ENCODE results near the gene SBF1.

Gene SBF1

DNA sequence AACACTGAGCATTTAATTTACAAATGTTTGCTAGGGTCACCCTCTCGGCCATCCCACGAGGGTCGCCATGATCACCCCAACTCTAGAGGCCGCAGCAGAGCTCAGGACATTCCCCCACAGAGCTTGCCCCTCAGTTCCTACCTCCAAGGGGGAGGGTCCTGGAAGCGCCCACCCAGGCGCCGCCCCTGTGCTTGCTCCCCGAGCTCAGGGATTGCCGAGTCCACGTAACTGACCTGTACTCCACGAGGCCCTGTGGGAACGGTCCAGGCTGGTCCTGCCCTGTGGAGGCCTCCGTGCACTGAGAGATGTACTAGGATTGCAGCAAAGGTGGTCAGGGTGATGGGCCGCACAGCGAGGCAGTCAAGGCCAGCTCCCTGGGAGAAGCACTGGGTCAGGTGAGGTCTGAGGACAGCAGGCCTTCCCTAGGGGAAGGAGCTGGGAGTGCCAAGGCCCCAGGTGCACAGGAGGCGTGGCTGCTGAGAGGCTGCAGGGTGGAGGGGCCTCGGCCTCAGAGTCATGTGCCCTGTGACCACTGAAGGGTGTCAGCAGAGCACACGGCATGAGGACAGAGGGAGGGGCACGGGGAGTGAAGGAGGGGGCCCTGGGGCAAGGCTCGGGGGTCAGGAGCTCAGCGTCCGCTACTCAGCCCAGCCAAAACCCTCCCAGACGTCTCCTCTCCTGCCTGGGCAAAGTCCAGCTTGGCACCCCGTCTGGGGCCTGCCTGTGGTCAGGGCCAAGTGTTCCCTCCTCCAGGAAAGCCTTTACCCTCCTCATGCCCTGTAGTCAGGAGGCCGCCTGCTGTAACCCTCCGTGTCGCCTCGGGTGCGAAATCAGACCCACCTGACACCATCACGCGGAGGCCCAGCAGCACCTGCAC lies 9.4 kb upstream of the SBF1 start:
- DNase-seq, result no peak

DNA sequence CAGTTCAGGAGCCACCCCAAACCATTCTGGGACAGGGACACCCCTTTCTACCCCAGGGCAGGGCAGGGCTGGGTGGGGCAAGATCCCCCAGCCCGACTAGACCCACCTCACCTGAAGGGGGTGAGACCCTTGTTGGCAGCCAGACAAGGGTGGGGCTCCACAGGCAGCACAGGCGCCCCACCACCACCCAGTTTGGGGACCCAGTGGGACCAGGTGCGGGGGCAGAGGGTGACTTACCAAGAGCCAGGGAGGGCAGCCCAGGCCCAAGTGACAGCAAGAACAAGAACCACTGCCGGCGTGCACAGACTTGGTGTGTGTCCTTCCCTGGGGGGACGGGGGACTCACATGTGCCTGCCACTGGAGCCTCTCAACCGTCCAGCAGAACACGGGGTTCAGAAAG lies 8.7 kb upstream of the SBF1 start:
- no peak for DNase-seq

DNA sequence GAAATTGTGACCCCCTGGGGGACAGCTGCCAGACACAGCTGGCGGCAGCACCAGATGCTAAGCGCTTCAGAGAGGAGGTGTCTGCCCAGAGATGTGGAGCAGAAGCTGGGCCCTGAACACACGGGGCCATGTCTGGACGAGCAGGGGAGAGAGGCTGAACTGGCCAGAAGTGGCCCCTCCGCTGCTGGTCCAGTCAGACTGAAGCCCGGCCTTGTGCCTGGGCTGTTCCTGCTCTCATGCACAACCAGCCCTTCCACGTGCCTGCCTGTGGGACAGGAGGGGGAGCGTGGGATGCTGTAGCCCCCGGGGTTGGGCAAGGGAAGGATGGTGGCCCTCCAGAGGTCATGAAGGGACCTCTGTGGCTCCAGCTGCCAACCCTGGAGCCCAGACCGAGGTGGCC lies 8.3 kb upstream of the SBF1 start:
- DNase-seq, result no peak

DNA sequence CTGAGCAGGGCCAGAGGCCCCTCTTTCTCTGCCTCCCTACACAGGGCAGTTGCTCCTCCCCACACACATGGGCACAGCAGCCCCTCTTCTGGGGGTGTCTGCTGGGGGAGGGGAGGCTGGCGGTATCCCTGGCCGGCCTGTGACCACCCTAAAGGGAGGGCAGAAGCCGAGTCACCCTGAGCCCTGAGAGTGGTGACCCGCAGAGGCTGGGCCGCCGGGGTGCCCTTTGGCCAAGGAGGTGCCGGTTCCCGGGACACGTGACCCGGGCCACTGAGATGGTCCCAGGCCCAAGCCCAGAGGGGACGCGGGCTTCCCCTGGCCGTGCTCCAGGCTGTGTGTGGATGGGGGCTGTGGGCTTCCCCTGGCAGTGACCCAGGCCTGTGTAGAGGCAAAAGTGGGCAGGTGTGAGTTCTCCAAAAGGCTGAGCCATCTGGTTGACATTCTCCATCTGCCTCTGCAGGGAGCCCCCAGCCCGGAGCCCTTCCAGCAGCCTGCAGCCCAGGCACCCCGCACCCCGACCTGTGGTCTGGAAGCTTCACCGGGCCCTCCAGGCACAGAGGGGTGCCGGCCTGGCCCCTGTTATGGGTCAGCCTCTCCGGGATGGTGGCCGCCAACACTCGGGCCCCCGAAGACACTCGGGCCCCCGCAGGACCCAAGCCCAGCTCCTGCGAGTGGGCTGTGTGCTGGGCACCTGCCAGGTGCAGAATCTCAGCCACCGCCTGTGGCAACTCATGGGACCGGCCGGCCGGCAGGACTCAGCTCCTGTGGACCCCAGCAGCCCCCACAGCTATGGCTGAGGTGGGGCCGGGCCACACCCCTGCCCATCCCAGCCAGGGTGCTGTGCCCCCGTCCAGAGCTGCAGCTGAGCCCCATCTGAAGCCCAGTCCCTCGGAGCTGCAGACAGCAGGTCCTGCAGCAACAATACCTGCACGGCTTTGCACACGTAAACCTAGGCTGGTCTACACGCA lies 7.6 kb upstream of the SBF1 start:
- no peak for DNase-seq

DNA sequence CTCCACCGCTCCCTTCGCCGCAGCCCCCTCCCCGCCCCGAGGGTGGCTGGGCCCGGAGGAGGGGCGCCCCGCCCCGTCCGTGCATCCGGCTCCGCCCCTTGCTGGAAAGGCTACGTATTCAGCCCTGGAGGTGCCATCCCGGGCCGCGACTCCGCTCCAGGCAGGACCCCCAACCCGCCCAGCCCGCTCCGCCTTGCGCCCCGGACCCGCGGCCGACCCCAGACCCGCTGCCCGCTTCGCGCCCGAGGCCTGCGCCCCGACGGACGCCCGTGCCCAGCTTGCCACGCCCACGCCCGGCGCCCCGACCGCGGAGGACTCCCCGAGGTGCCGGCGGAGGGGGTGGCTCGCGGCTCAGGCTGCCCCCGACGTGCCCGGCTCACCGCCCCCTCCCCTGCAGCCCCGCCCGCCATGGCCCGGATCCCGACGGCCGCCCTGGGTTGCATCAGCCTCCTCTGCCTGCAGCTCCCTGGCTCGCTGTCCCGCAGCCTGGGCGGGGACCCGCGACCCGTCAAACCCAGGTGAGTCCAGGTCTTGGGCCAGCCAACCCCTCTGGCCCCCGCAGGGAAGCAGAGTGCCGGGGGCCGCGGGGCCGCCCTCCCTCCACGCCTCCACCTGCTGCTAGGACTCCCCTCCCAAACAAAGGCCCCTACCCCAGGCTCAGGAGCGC lies 6.7 kb upstream of the SBF1 start, which contains the start of gene ADM2:
Gene ADM2, plus strand, starts transcription at position 104 of the 667 bp plus-strand sequence. Its CDS starts 305 bp downstream, at position 409.
- peak; percentile 51 for DNase-seq

DNA sequence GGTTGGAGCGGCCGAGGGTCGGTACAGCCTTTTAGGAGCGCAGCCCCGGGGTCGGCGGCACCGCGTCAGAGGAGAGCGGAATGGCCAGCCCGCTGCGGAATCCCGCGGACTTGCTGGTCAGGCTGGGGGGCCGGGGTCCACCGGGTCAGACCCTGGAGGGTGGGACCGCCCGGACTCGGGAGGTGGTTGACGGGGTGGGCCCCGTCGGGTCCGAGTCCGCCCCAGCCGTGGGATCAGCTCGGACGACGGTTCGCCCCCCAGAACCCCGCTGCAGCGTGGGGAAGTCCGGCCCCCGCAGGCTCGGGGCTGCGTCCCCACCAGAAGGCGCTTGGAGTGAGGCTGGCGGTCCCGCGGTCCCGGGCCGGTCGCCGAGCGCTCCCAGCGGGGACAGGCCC lies 6.2 kb upstream of the SBF1 start:
- no peak for DNase-seq

DNA sequence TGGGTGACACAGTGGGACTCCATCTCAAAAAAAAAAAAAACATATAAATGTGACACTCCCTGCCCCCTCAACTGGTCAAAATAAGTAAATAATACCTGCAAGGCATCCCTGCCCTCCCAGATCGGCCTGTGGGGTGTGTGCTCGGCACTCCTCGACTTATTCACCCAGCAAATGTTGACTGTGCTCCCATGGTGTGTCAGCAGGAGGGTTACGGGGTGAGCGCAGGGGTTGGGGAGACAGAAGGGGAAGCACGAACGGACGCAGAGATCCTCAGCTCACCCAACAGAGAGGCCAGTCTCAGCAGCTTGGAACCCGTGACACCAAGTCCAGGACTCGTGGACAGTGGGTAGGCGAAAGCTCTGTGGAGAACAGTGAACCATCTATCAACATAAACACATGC lies 4.9 kb upstream of the SBF1 start:
- no peak for DNase-seq

DNA sequence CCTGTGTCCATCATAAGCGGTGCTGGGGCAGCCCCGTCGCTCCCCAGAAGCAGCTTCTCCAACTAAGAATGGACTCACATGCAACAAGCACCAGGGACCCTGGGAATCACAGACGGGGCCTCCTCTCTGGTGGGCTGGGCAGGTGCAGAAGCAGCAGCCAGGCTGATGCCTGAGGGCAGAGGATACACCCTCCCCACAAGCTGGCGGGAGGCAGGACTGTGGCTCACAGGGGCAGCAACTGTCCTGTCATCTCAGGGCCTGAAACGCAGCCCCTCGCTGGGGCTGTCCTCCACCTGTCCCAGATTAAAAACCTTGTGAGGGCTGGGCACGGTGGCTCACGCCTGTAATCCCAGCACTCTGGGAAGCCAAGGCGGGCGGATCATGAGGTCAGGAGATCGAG lies 3.1 kb upstream of the SBF1 start:
- no peak for DNase-seq

DNA sequence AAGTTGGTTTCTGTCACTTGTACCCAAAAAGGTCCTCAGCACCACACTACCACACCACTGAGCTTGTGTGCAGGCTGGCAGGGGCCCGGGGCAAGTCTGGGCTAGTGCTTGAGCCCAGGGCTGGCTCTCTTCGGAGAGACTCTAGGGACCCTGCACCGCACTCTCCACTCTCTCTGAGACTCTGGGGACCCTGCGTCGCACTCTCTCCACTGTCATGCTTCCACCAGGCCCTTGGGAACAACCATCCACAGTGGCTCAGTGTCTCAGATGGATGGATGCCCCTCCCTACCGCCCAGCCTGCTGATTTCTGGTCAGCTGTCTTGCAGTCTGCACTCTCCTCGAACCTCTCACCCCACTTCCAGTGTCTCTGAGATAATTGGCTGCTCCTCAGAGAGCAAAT lies 2.0 kb upstream of the SBF1 start:
- DNase-seq, result no peak

DNA sequence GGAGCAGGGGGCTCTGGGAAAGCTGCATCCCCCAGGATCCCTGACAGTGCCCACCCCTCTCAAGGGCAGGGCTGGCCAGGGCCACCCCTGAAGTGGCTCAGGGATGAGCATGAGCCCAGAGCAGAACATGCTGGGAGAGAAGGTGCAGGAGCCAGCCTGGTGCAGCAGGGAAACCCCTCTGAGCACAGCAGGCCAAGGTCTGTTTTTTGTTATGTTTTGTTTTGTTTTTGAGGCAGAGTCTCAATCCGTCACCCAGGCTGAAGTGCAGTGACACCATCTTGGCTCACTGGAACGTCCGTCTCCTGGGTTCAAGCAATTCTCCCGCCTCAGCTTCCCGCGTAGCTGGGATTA lies 792 bp upstream of the SBF1 start:
- no peak for DNase-seq

DNA sequence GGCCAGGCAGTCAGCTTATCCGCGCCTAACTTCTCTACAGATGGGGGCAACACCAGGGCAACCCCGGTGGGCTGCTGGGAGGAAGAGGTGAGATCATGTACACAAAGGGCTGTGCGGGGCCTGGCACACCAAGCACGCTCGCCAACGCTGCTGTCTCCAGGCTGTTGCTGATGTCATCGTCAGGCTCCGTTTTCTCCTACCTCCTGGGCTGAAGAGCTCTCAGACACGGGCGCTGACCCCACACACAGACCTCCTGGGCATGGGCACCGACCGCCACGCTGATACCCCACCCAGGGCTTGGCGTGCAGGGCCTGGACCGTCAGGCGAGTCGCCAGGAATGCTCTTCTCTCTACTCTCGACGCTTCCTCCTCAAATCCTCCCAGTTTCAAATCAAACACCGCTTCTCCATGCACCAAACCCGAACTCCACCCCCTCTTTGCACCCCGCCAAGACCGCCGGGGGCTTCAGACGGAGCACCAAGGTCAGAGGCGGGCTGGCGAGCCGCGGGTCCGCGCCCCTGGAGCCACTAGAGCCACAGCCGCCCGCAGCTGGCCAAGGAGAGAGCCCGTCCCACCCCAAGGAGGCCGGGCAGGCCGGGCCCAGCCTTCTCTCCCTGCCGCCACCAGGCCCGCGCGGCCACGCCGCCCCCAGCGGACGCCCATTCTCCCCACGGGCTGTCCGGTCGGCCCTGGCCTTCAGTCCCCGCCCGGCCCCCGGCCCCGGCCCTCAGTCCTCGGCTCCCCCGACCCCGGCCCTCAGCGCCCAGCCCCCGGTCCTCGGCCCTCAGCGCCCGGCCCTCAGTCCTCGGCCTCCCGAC lies 772 bp downstream of the SBF1 start:
- DNase-seq, result no peak

DNA sequence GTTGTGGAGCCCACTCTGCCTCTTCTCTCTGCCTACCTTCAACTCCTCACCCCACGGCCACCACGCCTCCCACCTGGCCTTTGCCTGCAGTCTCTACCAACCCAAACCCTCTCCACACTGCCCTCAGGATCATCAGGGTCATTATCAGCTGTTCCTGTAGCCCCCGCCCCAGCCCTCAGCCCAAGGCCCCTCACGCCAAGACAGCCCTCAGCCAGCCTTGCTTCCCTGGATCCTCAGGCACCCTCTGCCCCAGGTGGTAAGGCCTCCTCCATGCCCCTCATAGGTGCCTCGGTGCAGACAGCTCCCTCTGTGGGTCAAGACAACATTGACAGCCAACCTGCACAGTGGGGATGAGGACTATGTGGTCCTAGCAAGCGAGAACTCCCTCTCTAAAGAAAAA lies 1.7 kb downstream of the SBF1 start:
- peak; percentile 15 for DNase-seq

DNA sequence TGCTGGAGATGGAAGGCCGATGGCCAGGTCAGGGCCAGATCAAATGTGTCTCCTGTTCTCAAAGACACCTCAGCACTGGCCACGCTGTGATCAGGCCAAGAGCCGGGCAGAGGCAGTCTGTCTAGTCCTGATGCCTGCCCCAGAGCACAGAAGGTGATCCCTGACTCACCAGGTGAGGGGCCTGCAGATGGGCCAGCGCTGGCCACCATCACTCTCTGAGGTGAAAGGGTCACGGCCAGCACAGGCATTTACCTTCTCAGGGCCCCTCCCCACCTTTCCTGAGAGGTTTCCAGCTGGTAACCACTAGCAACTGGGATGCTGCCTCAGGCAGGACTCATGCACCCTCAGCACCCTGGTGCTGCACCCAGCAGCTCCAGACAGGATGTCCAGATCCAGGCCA lies 2.9 kb downstream of the SBF1 start:
- no peak for DNase-seq

DNA sequence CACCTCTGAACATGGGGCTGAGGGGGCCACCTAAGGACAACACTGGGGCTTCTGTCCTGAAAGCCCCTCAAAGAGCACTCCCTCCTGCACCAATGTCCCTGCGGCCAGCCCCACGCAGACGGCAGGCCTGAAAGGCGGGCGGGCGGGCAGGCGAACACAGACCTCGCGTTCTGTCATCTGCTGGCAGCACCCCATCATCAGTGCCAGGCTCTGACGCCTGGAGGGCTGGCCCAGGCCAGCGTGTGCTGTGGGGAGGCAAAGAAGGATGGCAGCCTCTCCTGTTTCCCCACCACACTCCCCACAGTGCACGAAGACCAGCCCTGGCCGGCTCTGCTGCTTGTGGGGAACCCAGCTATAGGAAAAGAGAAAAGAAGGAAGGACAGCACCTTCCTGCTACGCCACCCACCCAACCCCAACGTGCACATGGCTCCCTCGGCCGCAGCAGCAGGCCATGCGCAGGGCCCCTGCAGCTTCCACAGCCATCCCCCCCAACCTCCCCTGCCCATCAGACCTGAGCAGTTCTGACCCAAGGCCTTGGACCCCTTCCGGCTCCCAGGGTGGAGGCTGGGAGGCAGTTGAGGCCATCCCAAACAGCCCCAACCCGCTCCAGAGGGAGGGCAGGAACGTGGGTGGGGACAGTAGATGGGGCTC lies 3.5 kb downstream of the SBF1 start:
- no peak for DNase-seq

DNA sequence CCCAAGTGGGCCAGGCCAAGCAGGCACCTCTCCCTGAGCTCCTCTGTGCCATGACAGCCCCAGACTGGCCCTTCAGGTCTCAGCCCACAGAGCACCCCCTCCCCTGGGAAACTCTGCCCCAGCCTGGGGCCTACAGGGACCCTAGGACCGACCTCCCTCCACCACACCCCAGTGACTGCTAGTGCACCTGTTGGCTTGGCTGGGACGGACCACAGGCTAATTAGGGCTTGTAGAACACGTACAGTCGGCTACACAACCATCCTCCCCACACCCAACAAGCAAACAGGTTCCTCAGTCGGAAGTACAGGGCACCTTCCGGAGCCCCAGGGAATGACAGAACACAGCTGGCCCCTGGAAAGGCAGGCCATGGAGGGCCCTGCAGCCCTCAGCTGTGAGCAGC lies 4.3 kb downstream of the SBF1 start:
- no peak for DNase-seq

DNA sequence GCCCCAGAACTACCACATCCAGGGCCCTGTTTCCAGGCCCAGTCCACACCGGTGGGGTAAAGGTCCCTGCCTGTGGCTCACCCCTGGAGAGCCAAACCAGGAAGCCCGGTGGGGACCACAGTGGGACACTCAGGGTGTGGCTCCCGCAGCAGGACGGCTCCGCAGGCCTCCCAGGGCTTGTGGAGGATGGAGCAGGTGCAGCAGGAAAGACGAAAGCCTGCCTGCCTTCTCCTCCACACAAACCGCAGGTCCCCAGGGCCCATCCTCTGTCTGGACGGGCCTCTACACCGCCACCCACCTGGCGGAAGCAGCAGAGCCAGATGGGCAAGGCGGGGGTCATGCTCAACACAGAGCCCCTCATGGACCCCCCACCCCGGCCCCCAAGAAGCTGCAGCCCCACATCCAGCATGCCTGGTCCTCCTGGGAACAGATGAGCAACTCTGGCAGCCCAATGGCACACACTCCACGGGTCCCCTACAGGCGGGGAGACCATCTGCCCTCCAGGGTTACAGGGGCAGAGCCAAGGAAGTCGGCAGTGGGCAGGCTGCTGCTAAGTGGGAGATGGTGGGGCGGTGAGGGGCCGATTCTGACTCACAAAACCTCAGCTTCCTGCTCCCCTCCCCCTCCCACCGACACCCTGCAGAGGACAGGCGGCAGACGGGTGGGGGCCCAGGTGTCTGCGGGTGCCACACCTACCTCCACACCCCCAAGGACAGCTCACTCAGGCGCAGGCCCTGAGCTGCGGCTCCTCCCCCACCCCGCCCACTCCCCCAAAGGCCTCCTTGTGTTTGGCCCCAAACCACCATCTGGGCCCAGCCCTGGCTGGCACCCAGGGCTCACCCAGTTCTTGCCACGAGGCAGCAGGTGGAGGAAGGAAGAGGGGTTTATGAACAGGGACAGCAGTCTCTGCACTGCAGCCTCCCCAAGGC lies 5.2 kb downstream of the SBF1 start:
- DNase-seq, result peak; percentile 37

DNA sequence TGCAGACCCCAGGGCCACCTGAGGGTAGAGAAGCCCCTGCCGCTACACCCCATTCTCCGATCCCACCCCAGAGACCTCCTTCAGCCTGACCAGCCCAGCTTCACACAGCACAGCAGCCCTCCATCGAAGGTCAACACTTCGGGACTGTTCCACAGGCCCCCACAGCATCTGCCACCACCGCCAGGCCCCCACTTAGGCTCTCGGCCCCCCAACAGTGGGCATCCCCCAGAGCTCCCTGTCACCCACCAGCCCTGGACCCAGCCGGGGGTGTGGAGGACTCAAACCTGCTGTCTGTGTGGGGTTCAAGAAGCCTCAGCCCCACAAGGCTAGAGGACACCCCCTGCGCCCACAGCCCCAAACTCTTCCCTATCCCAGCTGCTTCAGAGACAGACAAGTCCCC lies 6.2 kb downstream of the SBF1 start:
- DNase-seq, result no peak

DNA sequence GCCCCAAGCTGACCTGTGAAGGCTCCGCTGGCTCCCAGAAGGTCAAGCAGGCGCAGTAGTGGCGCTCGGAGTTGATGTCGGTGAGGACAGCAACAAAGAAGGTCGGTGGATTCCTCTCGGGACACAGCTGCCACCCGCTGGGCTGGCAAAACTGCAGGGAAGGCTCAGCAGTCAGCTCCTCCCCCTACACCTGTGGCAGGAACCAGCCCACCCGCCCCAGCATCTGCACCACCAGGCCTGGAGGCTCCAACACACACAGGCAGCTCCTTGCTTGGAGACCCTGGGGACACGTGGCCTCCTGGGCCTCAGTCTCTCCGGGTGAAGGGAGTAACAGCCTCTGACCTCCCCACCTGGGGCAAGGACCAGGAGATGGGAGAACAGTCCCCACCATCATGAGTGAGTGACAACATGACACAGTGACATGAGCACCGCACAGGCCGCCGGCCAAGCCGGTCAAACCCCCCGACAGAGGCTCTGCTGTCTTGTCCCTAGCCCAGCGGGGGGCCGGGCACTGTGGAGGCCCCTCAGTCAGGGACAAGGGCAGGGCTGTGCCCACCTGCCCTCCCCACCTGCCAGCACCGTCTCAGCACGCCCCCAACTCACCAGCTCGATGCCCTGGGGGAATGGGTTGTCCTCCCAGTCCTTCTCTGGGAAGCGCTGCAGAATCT lies 6.9 kb downstream of the SBF1 start:
- no peak for DNase-seq

DNA sequence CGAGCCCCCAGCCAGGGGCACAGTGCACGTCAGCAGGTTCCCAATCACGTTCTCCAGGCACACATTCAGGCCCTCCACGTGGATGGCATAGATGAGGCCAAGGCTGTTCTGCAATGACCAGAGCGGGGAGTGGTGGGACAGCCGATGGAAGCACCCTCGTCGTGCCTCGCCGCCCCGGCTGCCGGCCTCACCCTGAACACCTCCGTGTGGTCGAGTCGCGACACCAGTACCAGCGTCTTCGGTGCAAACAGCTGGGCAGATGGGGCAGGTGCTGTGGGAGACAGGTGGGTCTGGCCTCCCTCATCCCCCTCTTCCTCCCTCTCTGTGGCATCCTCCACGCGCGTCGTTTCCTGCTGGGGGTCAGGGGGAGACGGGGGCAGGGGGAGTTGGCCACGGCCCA lies 7.5 kb downstream of the SBF1 start:
- no peak for DNase-seq
